ENCODE data around the gene MYH7.

DNA sequence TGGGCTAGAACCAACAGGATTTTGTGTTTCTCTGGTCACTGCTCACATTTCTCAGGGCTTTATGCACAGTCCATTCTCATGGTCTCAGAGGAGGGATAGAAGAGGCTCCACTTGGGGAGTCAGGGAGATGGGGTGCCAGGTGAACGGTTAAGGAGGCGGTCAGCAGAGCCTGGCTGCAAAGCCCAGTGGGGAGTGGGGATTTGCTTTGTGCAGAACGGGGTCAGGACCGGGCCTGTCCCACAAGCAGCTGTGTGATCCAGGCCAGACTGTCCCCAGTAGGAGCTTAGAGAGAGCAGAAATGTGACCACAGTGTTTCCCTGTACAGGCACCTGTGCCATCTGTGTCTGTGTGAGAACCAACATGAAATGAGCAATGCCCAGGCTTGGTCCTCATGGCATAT is 54.5 kb downstream of the MYH7 start:
- TF ChIP-seq TAF1 (IDR thresholded peaks at IDR 0.05; ENCODE audit: borderline replicate concordance, low read depth, low read length) (no peak), POLR2A (IDR thresholded peaks at IDR 0.05; ENCODE audit: low read depth, low read length) (no peak)
